HepG2 (cell line): Measurements from ENCODE around the gene ST6GALNAC6. TPM values are rescaled to one million over a fixed set of nuclear protein-coding genes. Genes with fewer than 3 reads are reported as not detected.

Source experiments
- ATAC-seq: fragments of 200-7000 bp; cut with Tn5 transposase; 3 replicates; pipeline ENCODE4 v1.9.1; 2020; ENCODE audit warnings: mild to moderate bottlenecking, moderate library complexity
- BruUV-seq: library from RNA; stranded (reverse); fragments of 400-500 nt; replicated peaks from 2 replicates; lab custom pipeline; 2021; lab: Mats Ljungman, UMichigan
- CTCF ChIA-PET: fragments of 300-600 bp; formaldehyde crosslinking; extraction: SDS; loops from one replicate; lab custom pipeline; 2021; ENCODE audit warnings: low total read pairs, inconsistent platforms, low intra/inter-chr PET ratio; lab: Yijun Ruan, JAX
- POLR2A ChIA-PET: fragments of 350-600 bp; sonication (Branson Sonifier 250); formaldehyde crosslinking; loops from one replicate; lab custom pipeline; 2020; ENCODE audit warnings: antibody characterized with exemption, inconsistent platforms; lab: Yijun Ruan, JAX
- DNase-seq: peaks from one replicate; pipeline ENCODE4 v3.0.0-alpha.2; 2015; ENCODE audit warnings: low spot score
- FAIRE-seq: peaks from 3 replicates; lab custom pipeline; 2011; peaks lifted over from hg19 to GRCh38; lab: Jason Lieb, UNC
- H2AFZ ChIP-seq: one replicate; pipeline ENCODE4 v1.6.1; 2011; ENCODE audit warnings: low read length, inconsistent platforms
- H3K27ac ChIP-seq: fragments of 300-600 bp; 3 replicates; pipeline ENCODE4 v1.8.0; 2011; ENCODE audit warnings: mixed run types, mild to moderate bottlenecking, mixed read lengths, low read length, inconsistent platforms; ENCODE audit not compliant: insufficient read depth; ENCODE audit errors: extremely low read length
- H3K27me3 ChIP-seq, 2 experiments: fragments of 200-600 bp in 1 of 2; 2 replicates in 1 of 2; 3 replicates in 1 of 2; pipeline versions ENCODE4 v1.6.0 to v1.8.0; 2011; ENCODE audit warnings: low read length in 2 of 2, mild to moderate bottlenecking in 2 of 2, moderate library complexity in 2 of 2, inconsistent platforms in 1 of 2; ENCODE audit not compliant: insufficient read depth in 2 of 2, control insufficient read depth in 1 of 2
- H3K36me3 ChIP-seq, 2 experiments: fragments of 200-600 bp in 1 of 2; replicated peaks in 1 of 2; 2 replicates in 1 of 2; 3 replicates in 1 of 2; pipeline versions ENCODE4 v1.5.1 to v1.8.0; 2011; ENCODE audit warnings: low read length in 2 of 2, inconsistent platforms in 1 of 2; ENCODE audit not compliant: insufficient read depth in 2 of 2, control insufficient read depth in 1 of 2
- H3K4me1 ChIP-seq: 2 replicates; pipeline ENCODE4 v1.5.1; 2012; ENCODE audit warnings: low read length, inconsistent platforms; ENCODE audit not compliant: insufficient read depth
- H3K4me2 ChIP-seq: 2 replicates; pipeline ENCODE4 v1.6.0; 2011; ENCODE audit warnings: low read depth, low read length, inconsistent platforms
- H3K4me3 ChIP-seq, 3 experiments: fragments of 200-600 bp in 1 of 3; sonication (generic), shearing (Covaris generic) in 1 of 3; replicated peaks in 1 of 3; 2 replicates each; pipeline ENCODE4 v1.5.1; 2011 to 2016; ENCODE audit warnings: low read length in 3 of 3, inconsistent platforms in 2 of 3, low read depth in 2 of 3, mild to moderate bottlenecking in 2 of 3, control low read depth in 1 of 3, mixed read lengths in 1 of 3; ENCODE audit not compliant: insufficient read depth in 1 of 3
- H3K79me2 ChIP-seq: one replicate; pipeline ENCODE4 v1.6.1; 2011; ENCODE audit warnings: low read length, inconsistent platforms; ENCODE audit not compliant: insufficient read depth
- H3K9ac ChIP-seq: 2 replicates; pipeline ENCODE4 v1.6.0; 2011; ENCODE audit warnings: mild to moderate bottlenecking, low read depth, low read length, inconsistent platforms; ENCODE audit not compliant: insufficient read depth
- H3K9me3 ChIP-seq: 2 replicates; pipeline ENCODE4 v1.5.1; 2012; ENCODE audit warnings: mild to moderate bottlenecking, low read length
- H4K20me1 ChIP-seq: 2 replicates; pipeline ENCODE4 v1.6.0; 2011; ENCODE audit warnings: inconsistent platforms, mild to moderate bottlenecking, low read length, moderate library complexity; ENCODE audit not compliant: insufficient read depth
- EP300 ChIP-seq, 3 experiments: sonication (generic) in 1 of 3; formaldehyde crosslinking in 1 of 3; IDR thresholded peaks; 2 replicates each; pipeline versions ENCODE4 v1.5.1 to v1.6.1; 2011 to 2020; ENCODE audit warnings: low read depth in 2 of 3, low read length in 2 of 3, borderline replicate concordance in 1 of 3, improper control_type of control experiment in 1 of 3, mild to moderate bottlenecking in 1 of 3, missing genetic modification reagents in 1 of 3, moderate library complexity in 1 of 3
- HDAC6 ChIP-seq: fragments of 200-600 bp; sonication (generic); IDR thresholded peaks from 2 replicates; pipeline ENCODE4 v1.7.0; 2017; ENCODE audit warnings: mild to moderate bottlenecking, antibody characterized with exemption, low read length, low read depth
- HNRNPLL ChIP-seq: fragments of 200-400 bp; formaldehyde crosslinking; IDR thresholded peaks from 2 replicates; pipeline ENCODE4 v1.6.1; 2017; ENCODE audit warnings: mild to moderate bottlenecking, low read depth, low read length; ENCODE audit not compliant: poor library complexity, severe bottlenecking
- HOMEZ ChIP-seq: IDR thresholded peaks from 2 replicates; pipeline ENCODE4 v1.6.1; 2016; ENCODE audit warnings: low read depth
- NCOA2 ChIP-seq: sonication (generic); formaldehyde crosslinking; IDR thresholded peaks from 2 replicates; pipeline ENCODE4 v1.8.0; 2022; ENCODE audit warnings: inconsistent platforms
- PATZ1 ChIP-seq: sonication (generic); formaldehyde crosslinking; IDR thresholded peaks from 2 replicates; pipeline ENCODE4 v1.4.0; 2020; ENCODE audit warnings: missing genetic modification reagents
- PHF21A ChIP-seq: sonication (generic); formaldehyde crosslinking; IDR thresholded peaks from 2 replicates; pipeline ENCODE4 v1.5.0; 2020; ENCODE audit warnings: mild to moderate bottlenecking, missing genetic modification reagents
- SALL1 ChIP-seq: sonication (generic); formaldehyde crosslinking; IDR thresholded peaks from 2 replicates; pipeline ENCODE4 v1.8.0; 2022; ENCODE audit warnings: mild to moderate bottlenecking, missing genetic modification reagents
- SALL2 ChIP-seq: sonication (generic); formaldehyde crosslinking; IDR thresholded peaks from 2 replicates; pipeline ENCODE4 v1.8.1; 2023; ENCODE audit warnings: mild to moderate bottlenecking, missing genetic modification reagents, inconsistent platforms
- SIX4 ChIP-seq: sonication (generic); formaldehyde crosslinking; IDR thresholded peaks from 2 replicates; pipeline ENCODE4 v1.4.0; 2020; ENCODE audit warnings: missing genetic modification reagents
- SMARCE1 ChIP-seq: fragments of 450-650 bp; IDR thresholded peaks from 2 replicates; pipeline ENCODE4 v1.6.1; 2017; ENCODE audit warnings: borderline replicate concordance
- SMYD3 ChIP-seq: sonication (generic); formaldehyde crosslinking; IDR thresholded peaks from 2 replicates; pipeline ENCODE4 v1.8.1; 2023; ENCODE audit warnings: mild to moderate bottlenecking, missing genetic modification reagents
- SOX13 ChIP-seq, 3 experiments: fragments of 450-650 bp in 1 of 3; sonication (generic) in 1 of 3; formaldehyde crosslinking in 1 of 3; IDR thresholded peaks in 2 of 3; conservative IDR thresholded peaks in 1 of 3; 2 replicates each; pipeline versions ENCODE4 v1.5.0 to v1.6.1; 2016 to 2020; ENCODE audit warnings: antibody characterized with exemption in 1 of 3, mild to moderate bottlenecking in 1 of 3, missing compliant biosample characterization in 1 of 3, missing genetic modification reagents in 1 of 3, moderate library complexity in 1 of 3
- TEAD3 ChIP-seq: optimal IDR thresholded peaks from 2 replicates; pipeline ENCODE3; 2016; ENCODE audit warnings: borderline replicate concordance
- ZNF382 ChIP-seq: sonication (generic); formaldehyde crosslinking; IDR thresholded peaks from 2 replicates; pipeline ENCODE4 v1.5.0; 2020; ENCODE audit warnings: missing genetic modification reagents, mild to moderate bottlenecking, borderline replicate concordance
- ZNF687 ChIP-seq: sonication (generic); formaldehyde crosslinking; IDR thresholded peaks from 2 replicates; pipeline ENCODE4 v1.5.1; 2020; ENCODE audit warnings: mild to moderate bottlenecking, missing genetic modification reagents, moderate library complexity
- WGBS: methylation state at CpG from one replicate; pipeline ENCODE4 v1.1.6; 2017; ENCODE audit warnings: low lambda C conversion rate; 5-methylcytosine and 5-hydroxymethylcytosine counted together
- in situ Hi-C: cut with HindIII; loops from 2 replicates; pipeline ENCODE4 v1.10.0; 2017; ENCODE audit warnings: low pct_unique_long_range_greater_than_20kb; ENCODE audit not compliant: extremely low pct_ligation_motif_present
- intact Hi-C: fragments of 100-400 bp; cut with micrococcal nuclease; formaldehyde crosslinking; loops from one replicate; pipeline ENCODE4 v1.10.0; 2022; ENCODE audit not compliant: unreplicated experiment
- polyA plus RNA-seq, 8 experiments: library from polyadenylated mRNA; depleted of rRNA in 3 of 8; stranded (reverse) in 7 of 8; unstranded in 1 of 8; fragments of >200 nt; fragmentation: Illumina TruSeq in 4 of 8; extraction: Trizol in 4 of 8; gene quantifications; 2 replicates each; pipeline versions ENCODE4 v1.2.1 to v1.2.3, GENCODE V29; 2011 to 2016; ENCODE audit warnings: low read depth in 4 of 8, missing spikeins in 1 of 8, mixed read lengths in 1 of 8; ENCODE audit not compliant: insufficient read depth in 1 of 8
- total RNA-seq, 5 experiments: library from RNA; depleted of rRNA; stranded (reverse); fragments of >200 nt; fragmentation: Illumina TruSeq; extraction: Trizol; gene quantifications; 2 replicates each; pipeline ENCODE4 v1.2.3, GENCODE V29; 2016; ENCODE audit warnings: low read depth in 1 of 5

ST6GALNAC6 gene
- total and polyA plus RNA-seq, 2 of the 13 experiments (the other 11 are each of a cell fraction or from before 2014, with no cell fraction given): 18.5 to 65.4 TPM

- H2AFZ ChIP-seq: no peak overlapping the region
- no TSS peak for BruUV-seq
- H3K27ac ChIP-seq: peak overlapping the region; percentile 42
- H3K4me2 ChIP-seq: peak overlapping the region; percentile 51
- intact Hi-C loops (loop anchor here (10.0 kb wide), 1 partner anchor 168 kb away; no protein-coding TSS in a partner anchor), in situ Hi-C loops (no loop called here)
- peaks cover 78% of the 10 kb centered on the region for H3K4me1 ChIP-seq
- peaks cover 21 to 58% of the 10 kb centered on the region in 2 experiments; a peak in 4 of 5 replicates for H3K36me3 ChIP-seq
- no peaks in the 10 kb centered on the region; a peak in 1 of 5 replicates for H3K27me3 ChIP-seq
- DNase-seq (peak; percentile 28), FAIRE-seq (no peak), ATAC-seq (no peak)
- H3K9me3 ChIP-seq: no peaks in the 10 kb centered on the region
- H3K4me3 ChIP-seq: peak overlapping the region in 1 of 3 experiments; percentile 26; a peak in 1 of 6 replicates
- WGBS: 52% methylated on average over 2 of the region's 3 CpGs
- H3K79me2 ChIP-seq: peaks cover 45% of the 10 kb centered on the region
- H3K9ac ChIP-seq: peak overlapping the region; percentile 39; the same call in 1 of the 2 replicates
- H4K20me1 ChIP-seq: peaks cover 7% of the 10 kb centered on the region
- CTCF ChIA-PET: no interaction called here
- POLR2A ChIA-PET: no interaction called here
- TF ChIP-seq ZNF382 (no peak), SMYD3 (CRISPR knock-in tag) (no peak), PHF21A (CRISPR knock-in tag) (peak; percentile 57; the same call in 1 of the 2 replicates), SALL2 (CRISPR knock-in tag) (no peak), SALL1 (CRISPR knock-in tag) (peak; percentile 11; the same call in 1 of the 2 replicates), NCOA2 (0 out of 2 replicates have a peak, but pooled peaks have one; percentile 22), SMARCE1 (no peak), ZNF687 (CRISPR knock-in tag) (peak; percentile 43; the same call in 1 of the 2 replicates), HDAC6 (no peak), TEAD3 (peak; percentile 22), SIX4 (peak; percentile 57; the same call in 1 of the 2 replicates), HNRNPLL (no peak), HOMEZ (CRISPR knock-in tag) (no peak), SOX13 (IDR thresholded peaks at IDR 0.05) (no peak), SOX13 (CRISPR knock-in tag; conservative IDR thresholded peaks at IDR 0.05 in 1 of 2, IDR thresholded peaks at IDR 0.05 in 1 of 2) (peak in 1 of 2 experiments; percentile 44; a peak in 1 of 4 replicates), PATZ1 (CRISPR knock-in tag) (peak; percentile 88), EP300 (IDR thresholded peaks at IDR 0.05; ENCODE audit: low read depth in 2 of 2, low read length in 2 of 2) (peak in 1 of 2 experiments; percentile 29; a peak in 1 of 4 replicates), EP300 (CRISPR knock-in tag; IDR thresholded peaks at IDR 0.05; ENCODE audit: borderline replicate concordance) (no peak)
Observed at GRCh38 chr9:127946728-127947127, 47.3 kb upstream of the ST6GALNAC6 start.
